ENCODE measurements around the gene COQ8A.

GRCh38 chr1:226953175-226953800 lies 13.2 kb downstream of the COQ8A start:
- TF ChIP-seq, protein P1, sequence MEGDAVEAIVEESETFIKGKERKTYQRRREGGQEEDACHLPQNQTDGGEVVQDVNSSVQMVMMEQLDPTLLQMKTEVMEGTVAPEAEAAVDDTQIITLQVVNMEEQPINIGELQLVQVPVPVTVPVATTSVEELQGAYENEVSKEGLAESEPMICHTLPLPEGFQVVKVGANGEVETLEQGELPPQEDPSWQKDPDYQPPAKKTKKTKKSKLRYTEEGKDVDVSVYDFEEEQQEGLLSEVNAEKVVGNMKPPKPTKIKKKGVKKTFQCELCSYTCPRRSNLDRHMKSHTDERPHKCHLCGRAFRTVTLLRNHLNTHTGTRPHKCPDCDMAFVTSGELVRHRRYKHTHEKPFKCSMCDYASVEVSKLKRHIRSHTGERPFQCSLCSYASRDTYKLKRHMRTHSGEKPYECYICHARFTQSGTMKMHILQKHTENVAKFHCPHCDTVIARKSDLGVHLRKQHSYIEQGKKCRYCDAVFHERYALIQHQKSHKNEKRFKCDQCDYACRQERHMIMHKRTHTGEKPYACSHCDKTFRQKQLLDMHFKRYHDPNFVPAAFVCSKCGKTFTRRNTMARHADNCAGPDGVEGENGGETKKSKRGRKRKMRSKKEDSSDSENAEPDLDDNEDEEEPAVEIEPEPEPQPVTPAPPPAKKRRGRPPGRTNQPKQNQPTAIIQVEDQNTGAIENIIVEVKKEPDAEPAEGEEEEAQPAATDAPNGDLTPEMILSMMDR (IDR thresholded peaks at IDR 0.05; ENCODE audit: low read depth, low read length) = no peak
- no peak for TF ChIP-seq POLR2A (IDR thresholded peaks at IDR 0.05; ENCODE audit: extremely low read depth, insufficient read length)
- TF ChIP-seq, protein P2, sequence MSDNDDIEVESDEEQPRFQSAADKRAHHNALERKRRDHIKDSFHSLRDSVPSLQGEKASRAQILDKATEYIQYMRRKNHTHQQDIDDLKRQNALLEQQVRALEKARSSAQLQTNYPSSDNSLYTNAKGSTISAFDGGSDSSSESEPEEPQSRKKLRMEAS (IDR thresholded peaks at IDR 0.05; ENCODE audit: low read depth, low read length) = no peak
- TF ChIP-seq MYC (IDR thresholded peaks at IDR 0.05; ENCODE audit: low read depth, low read length) = no peak

All from NB4 (cell line).